ENCODE data around the gene TDO2. TPM values are rescaled to one million over a fixed set of nuclear protein-coding genes. Genes with fewer than 3 reads are reported as not detected.

Gene TDO2
- total and polyA plus RNA-seq, 2 of the 13 experiments (the other 11 are each of a cell fraction or from before 2014, with no cell fraction given) = not detected

DNA sequence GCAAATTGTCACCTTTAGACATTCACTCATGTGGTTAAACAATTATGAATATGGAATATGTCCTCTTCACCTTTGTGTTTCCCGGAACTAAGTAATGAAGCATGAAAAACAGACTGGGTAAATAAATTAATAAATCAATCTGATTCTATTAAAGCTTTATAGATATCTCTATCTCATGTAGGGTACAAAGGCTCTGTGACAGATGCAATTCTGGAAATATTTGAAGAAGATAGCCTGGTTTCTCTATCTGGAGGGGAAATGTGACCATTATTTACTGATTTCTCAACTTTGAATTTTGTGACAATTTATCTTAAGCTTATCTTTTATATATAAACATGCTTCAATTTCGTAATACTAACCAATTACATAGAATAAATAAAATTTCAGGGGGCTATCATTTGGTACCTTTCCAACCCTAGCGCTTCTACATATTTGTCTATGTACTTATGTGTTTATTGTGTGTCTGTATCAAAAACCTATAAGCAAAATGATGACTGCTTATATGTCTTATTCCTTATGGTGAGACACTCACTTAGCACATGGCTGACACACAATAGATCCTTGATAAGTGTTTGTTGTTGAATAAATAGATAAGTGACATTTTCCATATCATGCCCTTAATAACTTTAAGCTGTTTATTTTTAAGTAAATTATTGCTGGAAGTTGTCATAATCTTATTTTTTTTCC lies 40.3 kb downstream of the TDO2 start (continued):
- TF ChIP-seq, protein P1, sequence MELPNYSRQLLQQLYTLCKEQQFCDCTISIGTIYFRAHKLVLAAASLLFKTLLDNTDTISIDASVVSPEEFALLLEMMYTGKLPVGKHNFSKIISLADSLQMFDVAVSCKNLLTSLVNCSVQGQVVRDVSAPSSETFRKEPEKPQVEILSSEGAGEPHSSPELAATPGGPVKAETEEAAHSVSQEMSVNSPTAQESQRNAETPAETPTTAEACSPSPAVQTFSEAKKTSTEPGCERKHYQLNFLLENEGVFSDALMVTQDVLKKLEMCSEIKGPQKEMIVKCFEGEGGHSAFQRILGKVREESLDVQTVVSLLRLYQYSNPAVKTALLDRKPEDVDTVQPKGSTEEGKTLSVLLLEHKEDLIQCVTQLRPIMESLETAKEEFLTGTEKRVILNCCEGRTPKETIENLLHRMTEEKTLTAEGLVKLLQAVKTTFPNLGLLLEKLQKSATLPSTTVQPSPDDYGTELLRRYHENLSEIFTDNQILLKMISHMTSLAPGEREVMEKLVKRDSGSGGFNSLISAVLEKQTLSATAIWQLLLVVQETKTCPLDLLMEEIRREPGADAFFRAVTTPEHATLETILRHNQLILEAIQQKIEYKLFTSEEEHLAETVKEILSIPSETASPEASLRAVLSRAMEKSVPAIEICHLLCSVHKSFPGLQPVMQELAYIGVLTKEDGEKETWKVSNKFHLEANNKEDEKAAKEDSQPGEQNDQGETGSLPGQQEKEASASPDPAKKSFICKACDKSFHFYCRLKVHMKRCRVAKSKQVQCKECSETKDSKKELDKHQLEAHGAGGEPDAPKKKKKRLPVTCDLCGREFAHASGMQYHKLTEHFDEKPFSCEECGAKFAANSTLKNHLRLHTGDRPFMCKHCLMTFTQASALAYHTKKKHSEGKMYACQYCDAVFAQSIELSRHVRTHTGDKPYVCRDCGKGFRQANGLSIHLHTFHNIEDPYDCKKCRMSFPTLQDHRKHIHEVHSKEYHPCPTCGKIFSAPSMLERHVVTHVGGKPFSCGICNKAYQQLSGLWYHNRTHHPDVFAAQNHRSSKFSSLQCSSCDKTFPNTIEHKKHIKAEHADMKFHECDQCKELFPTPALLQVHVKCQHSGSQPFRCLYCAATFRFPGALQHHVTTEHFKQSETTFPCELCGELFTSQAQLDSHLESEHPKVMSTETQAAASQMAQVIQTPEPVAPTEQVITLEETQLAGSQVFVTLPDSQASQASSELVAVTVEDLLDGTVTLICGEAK (IDR thresholded peaks at IDR 0.05) = no peak
- TF ChIP-seq, protein P1 (CRISPR knock-in tag; IDR thresholded peaks at IDR 0.05) = no peak

DNA sequence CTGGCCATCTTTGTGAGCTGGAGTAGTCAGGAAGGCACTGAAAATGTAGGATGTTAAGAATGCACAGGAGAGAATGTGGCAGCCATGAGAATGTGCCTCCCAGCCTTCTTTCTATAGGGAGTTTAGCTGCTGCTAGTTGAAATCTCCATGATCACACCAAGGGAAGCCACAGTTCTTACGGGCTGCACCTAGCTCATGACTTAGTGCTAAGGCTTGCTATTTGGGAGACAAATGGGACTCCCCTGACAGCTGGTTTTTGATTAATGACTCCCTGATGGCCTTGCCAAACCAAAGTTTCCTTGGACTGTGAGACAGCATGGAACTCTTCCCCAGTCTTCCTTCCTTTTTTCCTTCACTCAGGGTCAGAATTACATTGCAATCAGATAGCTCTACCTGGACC lies 41.0 kb downstream of the TDO2 start:
- ChIA-PET POLR2A (no interaction called here), CTCF (ENCODE audit: low intra/inter-chr PET ratio, low total read pairs) (no interaction called here)
- FAIRE-seq = no peak
- Histone ChIP-seq H3K79me2 (ENCODE audit: insufficient read depth, low read length) (no peaks in the 10 kb centered on the region), H3K4me2 (ENCODE audit: low read depth, low read length) (no peak overlapping the region), H3K27me3 (ENCODE audit: control insufficient read depth in 1 of 2, insufficient read depth in 2 of 2, low read length in 2 of 2) (no peaks in the 10 kb centered on the region), H2AFZ (ENCODE audit: low read length) (no peak overlapping the region), H3K4me3 (replicated peaks in 1 of 3; ENCODE audit: insufficient read depth in 1 of 3, low read depth in 2 of 3, low read length in 3 of 3) (no peak overlapping the region), H3K9me3 (ENCODE audit: low read length) (no peaks in the 10 kb centered on the region), H3K4me1 (ENCODE audit: insufficient read depth, low read length) (no peaks in the 10 kb centered on the region), H3K9ac (ENCODE audit: insufficient read depth, low read depth, low read length) (no peak overlapping the region), H4K20me1 (ENCODE audit: insufficient read depth, low read length) (no peaks in the 10 kb centered on the region), H3K36me3 (replicated peaks in 1 of 2; ENCODE audit: control insufficient read depth in 1 of 2, insufficient read depth in 2 of 2, low read length in 2 of 2) (no peaks in the 10 kb centered on the region), H3K27ac (ENCODE audit: extremely low read length, insufficient read depth, low read length) (no peak overlapping the region)
- ATAC-seq = no peak
- intact Hi-C loops (cut with micrococcal nuclease; ENCODE audit: unreplicated experiment) = no loop called here
- WGBS (ENCODE audit: low lambda C conversion rate) = no CpG with 5 or more reads among the region's 1 CpG
- BruUV-seq (replicated peaks) = no TSS peak
- no peak for DNase-seq (ENCODE audit: low spot score)
- in situ Hi-C loops (cut with HindIII; ENCODE audit: extremely low pct_ligation_motif_present, low pct_unique_long_range_greater_than_20kb) = no loop called here
- TF ChIP-seq, protein P2, sequence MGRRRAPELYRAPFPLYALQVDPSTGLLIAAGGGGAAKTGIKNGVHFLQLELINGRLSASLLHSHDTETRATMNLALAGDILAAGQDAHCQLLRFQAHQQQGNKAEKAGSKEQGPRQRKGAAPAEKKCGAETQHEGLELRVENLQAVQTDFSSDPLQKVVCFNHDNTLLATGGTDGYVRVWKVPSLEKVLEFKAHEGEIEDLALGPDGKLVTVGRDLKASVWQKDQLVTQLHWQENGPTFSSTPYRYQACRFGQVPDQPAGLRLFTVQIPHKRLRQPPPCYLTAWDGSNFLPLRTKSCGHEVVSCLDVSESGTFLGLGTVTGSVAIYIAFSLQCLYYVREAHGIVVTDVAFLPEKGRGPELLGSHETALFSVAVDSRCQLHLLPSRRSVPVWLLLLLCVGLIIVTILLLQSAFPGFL (CRISPR knock-in tag; IDR thresholded peaks at IDR 0.05) = no peak
- no peak for TF ChIP-seq ZSCAN30 (CRISPR knock-in tag; IDR thresholded peaks at IDR 0.05)
- TF ChIP-seq, protein P3, sequence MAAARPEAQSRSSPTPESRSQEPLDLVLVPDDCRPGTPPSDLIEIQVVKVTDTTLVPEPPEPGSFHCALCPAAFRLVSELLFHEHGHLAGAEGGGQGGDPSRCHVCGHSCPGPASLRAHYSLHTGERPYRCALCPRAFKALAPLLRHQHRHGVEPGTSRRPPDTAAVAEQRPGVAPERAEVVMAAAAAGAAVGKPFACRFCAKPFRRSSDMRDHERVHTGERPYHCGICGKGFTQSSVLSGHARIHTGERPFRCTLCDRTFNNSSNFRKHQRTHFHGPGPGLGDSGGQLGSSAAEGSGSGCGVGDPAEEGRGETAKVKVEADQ (CRISPR knock-in tag; IDR thresholded peaks at IDR 0.05; ENCODE audit: borderline replicate concordance) = no peak
- no peak for TF ChIP-seq SAP130 (CRISPR knock-in tag; IDR thresholded peaks at IDR 0.05; ENCODE audit: low read depth)
- TF ChIP-seq U2AF1 (optimal IDR thresholded peaks at IDR 0.05; ENCODE audit: low read depth, low read length) = no peak
- TF ChIP-seq FOXK1 (CRISPR knock-in tag; IDR thresholded peaks at IDR 0.05; ENCODE audit: borderline replicate concordance, low read depth) = no peak
- TF ChIP-seq ZMYM4 (CRISPR knock-in tag; IDR thresholded peaks at IDR 0.05) = no peak
- TF ChIP-seq PPARG (CRISPR knock-in tag; conservative IDR thresholded peaks at IDR 0.05) = no peak
- no peak for TF ChIP-seq GABPA (IDR thresholded peaks at IDR 0.05; ENCODE audit: low read depth, low read length)
- no peak for TF ChIP-seq GABPA (CRISPR knock-in tag; IDR thresholded peaks at IDR 0.05; ENCODE audit: low read depth)
- no peak for TF ChIP-seq ZNF232 (CRISPR knock-in tag; IDR thresholded peaks at IDR 0.05; ENCODE audit: borderline replicate concordance)

Data from HepG2 (cell line).